K562 (cell line): ENCODE results near the gene E2F2. TPM values are rescaled to one million over a fixed set of nuclear protein-coding genes. Genes with fewer than 3 reads are reported as not detected.

Experiments used
- TEAD1 ChIP-seq, 2 experiments: fragments of 450-650 bp in 1 of 2; sonication (generic) in 1 of 2; formaldehyde crosslinking; IDR thresholded peaks; 2 replicates each; pipeline versions ENCODE4 v1.4.0 to v1.8.0; 2020 to 2022; ENCODE audit warnings: mild to moderate bottlenecking in 2 of 2, missing genetic modification reagents in 1 of 2
- ZBTB12 ChIP-seq: fragments of 250-450 bp; sonication (Bioruptor Pico); IDR thresholded peaks from 2 replicates; pipeline ENCODE4 v1.4.0; 2020
- ZFP36 ChIP-seq: fragments of 150-350 bp; IDR thresholded peaks from 2 replicates; pipeline ENCODE4 v1.6.1; 2018; ENCODE audit warnings: low read length, low read depth; ENCODE audit not compliant: partially characterized antibody
- ZZZ3 ChIP-seq: fragments of 450-650 bp; IDR thresholded peaks from 2 replicates; pipeline ENCODE4 v1.6.1; 2016; ENCODE audit warnings: antibody characterized with exemption, mild to moderate bottlenecking, moderate library complexity
- polyA plus RNA-seq, 8 experiments: library from polyadenylated mRNA; depleted of rRNA in 4 of 8; stranded (reverse) in 5 of 8; unstranded in 3 of 8; fragments of >200 nt; fragmentation: Nextera tagmentation in 2 of 8; fragmentation: Illumina TruSeq in 1 of 8; extraction: Ambion mirVana in 2 of 8; extraction: Trizol in 1 of 8; gene quantifications; 2 replicates each; pipeline versions ENCODE4 v1.2.1 to v1.2.3, GENCODE V29; 2011 to 2014; ENCODE audit warnings: inconsistent platforms in 1 of 8, missing spikeins in 1 of 8
- total RNA-seq, 7 experiments: library from RNA; depleted of rRNA in 6 of 7; stranded (reverse); fragments of >200 nt in 6 of 7; fragmentation: Illumina TruSeq in 2 of 7; extraction: Trizol in 2 of 7; gene quantifications; 2 replicates each; pipeline versions ENCODE4 v1.2.1 to v1.2.3, GENCODE V29; 2011 to 2021; ENCODE audit warnings: low replicate concordance in 1 of 7
- TF ChIP-seq, protein P1 (sequence below): fragments of 450-650 bp; IDR thresholded peaks from 2 replicates; pipeline ENCODE4 v1.6.1; 2018; ENCODE audit not compliant: partially characterized antibody
- TF ChIP-seq, protein P2 (sequence below): fragments of 250-450 bp; sonication (Bioruptor Pico); IDR thresholded peaks from 2 replicates; pipeline ENCODE4 v1.4.0; 2020; ENCODE audit warnings: mild to moderate bottlenecking, moderate library complexity

Gene E2F2
- total and polyA plus RNA-seq, 9 of the 15 experiments (the other 6 are each of a cell fraction or from before 2014, with no cell fraction given) = 3.1 to 25.3 (median 11.4) TPM

- no peak for TF ChIP-seq ZBTB12 (CRISPR knock-in tag)
- TF ChIP-seq, protein P1, sequence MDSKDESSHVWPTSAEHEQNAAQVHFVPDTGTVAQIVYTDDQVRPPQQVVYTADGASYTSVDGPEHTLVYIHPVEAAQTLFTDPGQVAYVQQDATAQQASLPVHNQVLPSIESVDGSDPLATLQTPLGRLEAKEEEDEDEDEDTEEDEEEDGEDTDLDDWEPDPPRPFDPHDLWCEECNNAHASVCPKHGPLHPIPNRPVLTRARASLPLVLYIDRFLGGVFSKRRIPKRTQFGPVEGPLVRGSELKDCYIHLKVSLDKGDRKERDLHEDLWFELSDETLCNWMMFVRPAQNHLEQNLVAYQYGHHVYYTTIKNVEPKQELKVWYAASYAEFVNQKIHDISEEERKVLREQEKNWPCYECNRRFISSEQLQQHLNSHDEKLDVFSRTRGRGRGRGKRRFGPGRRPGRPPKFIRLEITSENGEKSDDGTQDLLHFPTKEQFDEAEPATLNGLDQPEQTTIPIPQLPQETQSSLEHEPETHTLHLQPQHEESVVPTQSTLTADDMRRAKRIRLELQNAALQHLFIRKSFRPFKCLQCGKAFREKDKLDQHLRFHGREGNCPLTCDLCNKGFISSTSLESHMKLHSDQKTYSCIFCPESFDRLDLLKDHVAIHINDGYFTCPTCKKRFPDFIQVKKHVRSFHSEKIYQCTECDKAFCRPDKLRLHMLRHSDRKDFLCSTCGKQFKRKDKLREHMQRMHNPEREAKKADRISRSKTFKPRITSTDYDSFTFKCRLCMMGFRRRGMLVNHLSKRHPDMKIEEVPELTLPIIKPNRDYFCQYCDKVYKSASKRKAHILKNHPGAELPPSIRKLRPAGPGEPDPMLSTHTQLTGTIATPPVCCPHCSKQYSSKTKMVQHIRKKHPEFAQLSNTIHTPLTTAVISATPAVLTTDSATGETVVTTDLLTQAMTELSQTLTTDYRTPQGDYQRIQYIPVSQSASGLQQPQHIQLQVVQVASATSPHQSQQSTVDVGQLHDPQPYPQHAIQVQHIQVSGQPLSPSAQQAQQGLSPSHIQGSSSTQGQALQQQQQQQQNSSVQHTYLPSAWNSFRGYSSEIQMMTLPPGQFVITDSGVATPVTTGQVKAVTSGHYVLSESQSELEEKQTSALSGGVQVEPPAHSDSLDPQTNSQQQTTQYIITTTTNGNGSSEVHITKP = peak; percentile 84
- TF ChIP-seq, protein P2, sequence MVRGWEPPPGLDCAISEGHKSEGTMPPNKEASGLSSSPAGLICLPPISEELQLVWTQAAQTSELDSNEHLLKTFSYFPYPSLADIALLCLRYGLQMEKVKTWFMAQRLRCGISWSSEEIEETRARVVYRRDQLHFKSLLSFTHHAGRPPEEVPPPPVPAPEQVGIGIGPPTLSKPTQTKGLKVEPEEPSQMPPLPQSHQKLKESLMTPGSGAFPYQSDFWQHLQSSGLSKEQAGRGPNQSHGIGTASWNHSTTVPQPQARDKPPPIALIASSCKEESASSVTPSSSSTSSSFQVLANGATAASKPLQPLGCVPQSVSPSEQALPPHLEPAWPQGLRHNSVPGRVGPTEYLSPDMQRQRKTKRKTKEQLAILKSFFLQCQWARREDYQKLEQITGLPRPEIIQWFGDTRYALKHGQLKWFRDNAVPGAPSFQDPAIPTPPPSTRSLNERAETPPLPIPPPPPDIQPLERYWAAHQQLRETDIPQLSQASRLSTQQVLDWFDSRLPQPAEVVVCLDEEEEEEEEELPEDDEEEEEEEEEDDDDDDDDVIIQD (CRISPR knock-in tag) = no peak
- TF ChIP-seq ZZZ3 = no peak
- TF ChIP-seq ZFP36 = peak; percentile 28
- 0 out of 4 replicates have a peak, but pooled peaks of 1 of the 2 experiments have one; percentile 10 for TF ChIP-seq TEAD1 (CRISPR knock-in tag; IDR thresholded peaks at IDR 0.05)
Observed at GRCh38 chr1:23480187-23481025, 50.6 kb downstream of the E2F2 start (continued).
